CD4-positive, CD25-positive, alpha-beta regulatory T cell (primary cell): Measurements from ENCODE around the gene NEK10. TPM values are rescaled to one million over a fixed set of nuclear protein-coding genes. Genes with fewer than 3 reads are reported as not detected.

Experiments used
- ATAC-seq, 2 donors: fragments of 150-1000 bp; cut with Tn5 transposase; one replicate each; pipeline ENCODE4 v1.10.0; 2021; ENCODE audit warnings: low read depth in 2 of 2, moderate number of reproducible peaks in 2 of 2, moderate library complexity in 1 of 2
- DNase-seq, 3 donors: peaks; one replicate each; pipeline versions ENCODE4 v3.0.0 to v3.0.0-alpha.2; 2012 to 2022; ENCODE audit warnings: mixed read lengths in 1 of 3
- H3K27ac ChIP-seq: one replicate; pipeline ENCODE4 v1.7.0; 2013; ENCODE audit warnings: mild to moderate bottlenecking, low read length; ENCODE audit not compliant: insufficient read depth, poor library complexity, severe bottlenecking
- H3K27me3 ChIP-seq: one replicate; pipeline ENCODE4 v1.7.0; 2013; ENCODE audit warnings: low read length; ENCODE audit not compliant: control insufficient read depth, insufficient read depth
- H3K36me3 ChIP-seq: one replicate; pipeline ENCODE4 v1.7.0; 2013; ENCODE audit warnings: mild to moderate bottlenecking, low read length, moderate library complexity; ENCODE audit not compliant: control insufficient read depth, insufficient read depth
- H3K4me1 ChIP-seq: 2 replicates; pipeline ENCODE4 v1.7.0; 2013; ENCODE audit warnings: mild to moderate bottlenecking, low read length; ENCODE audit not compliant: insufficient read depth, control insufficient read depth, poor library complexity, severe bottlenecking
- H3K4me3 ChIP-seq: one replicate; pipeline ENCODE4 v1.7.0; 2013; ENCODE audit warnings: low read depth, mild to moderate bottlenecking, low read length, moderate library complexity
- H3K9me3 ChIP-seq, 2 experiments: 1 replicate in 1 of 2; 2 replicates in 1 of 2; pipeline ENCODE4 v1.7.0; 2013; ENCODE audit warnings: low read length in 2 of 2, mild to moderate bottlenecking in 1 of 2, moderate library complexity in 1 of 2; ENCODE audit not compliant: control insufficient read depth in 2 of 2
- H3K27ac Mint-ChIP-seq, 3 donors: one replicate each; pipeline ENCODE4 v1.8.0; 2020 to 2022; ENCODE audit warnings: mild to moderate bottlenecking in 3 of 3, mixed read lengths in 3 of 3, moderate library complexity in 2 of 3
- H3K27me3 Mint-ChIP-seq: one replicate; pipeline ENCODE4 v1.8.0; 2022; ENCODE audit warnings: mild to moderate bottlenecking, mixed read lengths
- H3K36me3 Mint-ChIP-seq: one replicate; pipeline ENCODE4 v1.8.0; 2020; ENCODE audit warnings: mixed read lengths
- H3K4me1 Mint-ChIP-seq, 4 donors: one replicate each; pipeline ENCODE4 v1.8.0; 2020 to 2022; ENCODE audit warnings: mixed read lengths in 4 of 4, mild to moderate bottlenecking in 1 of 4
- H3K4me3 Mint-ChIP-seq, 4 donors: one replicate each; pipeline ENCODE4 v1.8.0; 2020 to 2022; ENCODE audit warnings: mild to moderate bottlenecking in 4 of 4, mixed read lengths in 4 of 4, moderate library complexity in 3 of 4
- H3K9me3 Mint-ChIP-seq, 7 donors: one replicate each; pipeline ENCODE4 v1.8.0; 2020 to 2022; ENCODE audit warnings: mixed read lengths in 7 of 7, mild to moderate bottlenecking in 3 of 7, moderate library complexity in 2 of 7
- polyA plus RNA-seq, 4 donors: library from polyadenylated mRNA; unstranded; fragments of 300-500 nt; fragmentation: Illumina TruSeq; gene quantifications; one replicate each; pipeline ENCODE4 v1.2.3, GENCODE V29; 2021
- total RNA-seq: library from RNA; stranded (reverse); gene quantifications from one replicate; pipeline ENCODE4 v1.2.3, GENCODE V29; 2022

The NEK10 gene
- total and polyA plus RNA-seq, 5 donors from 2014 or later: 0.54 to 3.9 TPM; not detected in 3

DNA sequence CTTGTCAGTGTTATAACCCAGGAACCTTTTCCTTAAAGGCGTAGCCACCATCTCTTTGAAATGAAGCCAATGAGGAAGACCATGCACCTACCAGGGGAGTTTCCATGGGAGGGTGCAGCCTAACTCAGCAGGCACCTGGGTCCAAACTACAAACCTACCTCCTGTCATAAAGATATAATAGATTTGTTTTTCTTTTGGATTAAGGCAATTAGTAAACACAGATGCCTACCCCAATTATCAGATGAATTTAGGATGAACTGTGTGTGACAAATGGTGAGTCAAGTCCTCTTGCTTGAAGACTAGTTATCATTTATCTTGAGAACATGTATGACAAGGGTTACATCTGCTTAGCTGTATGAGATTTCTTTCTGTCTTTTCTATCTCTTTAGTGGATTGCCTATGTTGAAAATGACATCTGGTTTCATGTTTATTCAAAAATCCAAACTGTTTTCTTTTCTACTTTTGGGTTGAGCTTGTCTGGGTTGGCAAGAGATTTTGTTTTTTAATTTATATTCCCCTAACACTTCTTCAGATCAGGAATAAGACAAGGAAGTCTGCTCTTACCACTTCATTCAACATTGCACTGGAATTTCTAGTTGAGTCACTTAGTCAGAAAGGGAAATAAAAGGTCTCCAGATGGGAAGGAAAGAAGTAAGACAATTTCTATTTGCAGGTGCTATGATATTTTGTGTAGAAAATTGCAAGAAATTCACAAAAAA lies 149.9 kb downstream of the NEK10 start:
- Histone ChIP-seq H3K9me3 (no peaks in the 10 kb centered on the region), H3K27ac (no peak overlapping the region), H3K36me3 (no peaks in the 10 kb centered on the region), H3K27me3 (no peaks in the 10 kb centered on the region), H3K4me1 (no peaks in the 10 kb centered on the region), H3K4me3 (no peak overlapping the region)
- H3K27me3 Mint-ChIP-seq: peaks cover 4% of the 10 kb centered on the region
- peaks cover 0 to 10% (median 2%) of the 10 kb centered on the region in 4 donors for H3K4me1 Mint-ChIP-seq
- no peak for ATAC-seq
- no peak for DNase-seq
- H3K27ac Mint-ChIP-seq: no peak overlapping the region
- no peak overlapping the region for H3K4me3 Mint-ChIP-seq
- H3K9me3 Mint-ChIP-seq: peaks cover 0 to 3% (median 0%) of the 10 kb centered on the region in 7 donors
- H3K36me3 Mint-ChIP-seq: no peaks in the 10 kb centered on the region

DNA sequence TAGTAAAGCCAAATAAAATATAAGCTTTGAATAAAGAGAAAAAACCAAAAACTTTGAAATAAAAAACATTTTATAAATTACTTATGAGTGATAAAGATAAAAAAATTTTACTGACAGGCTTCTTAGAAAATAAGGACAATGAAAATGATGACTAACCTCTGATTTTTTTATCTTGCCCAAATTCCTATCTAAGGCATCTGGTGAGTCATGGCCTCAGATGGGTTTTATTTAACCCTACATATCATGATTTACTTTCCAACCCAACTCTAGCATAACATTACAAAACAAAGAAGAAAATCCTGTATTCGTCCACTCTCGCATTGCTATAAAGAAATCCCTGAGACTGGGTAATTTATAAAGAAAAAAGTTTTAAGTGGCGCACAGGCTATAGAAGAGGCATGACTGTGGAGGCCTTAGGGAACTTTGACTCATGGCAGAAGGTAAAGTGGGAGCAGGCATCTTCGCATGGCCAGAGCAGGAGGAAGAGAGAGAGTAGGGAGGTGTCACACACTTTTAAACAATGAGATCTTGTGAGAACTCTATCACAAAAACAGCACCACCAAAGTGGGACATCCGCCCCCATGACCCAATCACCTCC lies 152.1 kb downstream of the NEK10 start:
- H3K4me1 ChIP-seq: no peaks in the 10 kb centered on the region
- ATAC-seq: no peak
- no peaks in the 10 kb centered on the region for H3K36me3 ChIP-seq
- no peaks in the 10 kb centered on the region for H3K27me3 ChIP-seq
- no peak overlapping the region for H3K27ac ChIP-seq
- H3K4me3 ChIP-seq: no peak overlapping the region
- peaks cover 0 to 2% (median 0%) of the 10 kb centered on the region in 7 donors for H3K9me3 Mint-ChIP-seq
- H3K4me3 Mint-ChIP-seq: no peak overlapping the region
- no peaks in the 10 kb centered on the region for H3K4me1 Mint-ChIP-seq
- DNase-seq: no peak
- no peaks in the 10 kb centered on the region for H3K9me3 ChIP-seq
- no peak overlapping the region for H3K27ac Mint-ChIP-seq
- peaks cover 4% of the 10 kb centered on the region for H3K27me3 Mint-ChIP-seq
- no peaks in the 10 kb centered on the region for H3K36me3 Mint-ChIP-seq

DNA sequence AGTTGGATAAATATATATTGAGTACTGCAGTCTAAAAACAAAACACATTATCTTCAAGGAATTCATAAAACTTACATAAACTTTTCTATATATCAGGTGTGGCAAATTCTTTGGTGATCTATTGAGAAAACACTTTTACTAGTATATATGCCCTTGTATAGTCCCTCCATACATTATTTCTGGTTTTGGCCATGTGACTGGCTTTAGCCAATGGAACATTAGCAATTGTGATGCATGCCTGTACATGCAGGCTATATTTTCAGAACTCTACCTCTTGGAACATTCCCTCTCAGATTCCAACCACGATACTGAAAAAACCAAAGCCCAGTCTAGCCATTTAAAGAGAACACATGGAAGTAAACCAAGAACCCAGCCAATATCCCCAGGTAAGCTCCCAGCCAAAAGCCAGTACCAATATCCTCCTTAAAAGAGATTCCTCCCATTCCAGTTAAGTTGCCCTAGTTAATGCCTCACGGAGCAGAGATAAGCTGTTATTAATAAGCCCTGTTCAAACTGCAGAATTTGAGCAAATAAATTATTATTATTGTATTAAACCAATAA lies 152.8 kb downstream of the NEK10 start:
- H3K9me3 ChIP-seq: no peaks in the 10 kb centered on the region
- no peaks in the 10 kb centered on the region for H3K27me3 ChIP-seq
- H3K27me3 Mint-ChIP-seq: peaks cover 4% of the 10 kb centered on the region
- no peaks in the 10 kb centered on the region for H3K36me3 Mint-ChIP-seq
- ATAC-seq: no peak
- H3K27ac ChIP-seq: no peak overlapping the region
- H3K4me3 ChIP-seq: no peak overlapping the region
- H3K4me1 Mint-ChIP-seq: no peaks in the 10 kb centered on the region
- H3K4me3 Mint-ChIP-seq: no peak overlapping the region
- no peak for DNase-seq
- H3K9me3 Mint-ChIP-seq: peaks cover 0 to 2% (median 0%) of the 10 kb centered on the region in 7 donors
- H3K36me3 ChIP-seq: no peaks in the 10 kb centered on the region
- H3K27ac Mint-ChIP-seq: no peak overlapping the region
- H3K4me1 ChIP-seq: no peaks in the 10 kb centered on the region

DNA sequence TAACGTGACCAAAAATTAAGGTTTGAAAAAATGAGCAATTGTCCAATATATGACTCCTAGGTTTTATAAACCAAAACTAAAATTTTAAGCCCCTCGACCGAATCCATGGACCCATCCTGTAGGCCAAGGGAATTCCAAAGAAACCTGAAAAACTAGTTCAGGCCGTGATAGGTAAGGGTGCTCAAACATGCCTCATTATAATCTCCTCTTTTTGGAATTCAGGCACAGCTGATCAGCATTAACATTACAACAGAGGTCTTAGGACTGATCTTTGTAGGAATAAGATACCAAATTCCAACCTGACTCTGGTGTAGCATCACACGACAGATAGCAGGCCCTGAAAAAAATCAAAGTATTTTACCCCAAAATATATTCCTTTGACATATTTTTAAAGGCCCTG lies 155.7 kb downstream of the NEK10 start:
- Histone ChIP-seq H3K27me3 (no peaks in the 10 kb centered on the region), H3K4me3 (no peak overlapping the region), H3K4me1 (no peaks in the 10 kb centered on the region), H3K36me3 (no peaks in the 10 kb centered on the region), H3K9me3 (no peaks in the 10 kb centered on the region), H3K27ac (no peak overlapping the region)
- H3K4me3 Mint-ChIP-seq: no peak overlapping the region
- peaks cover 0 to 2% (median 0%) of the 10 kb centered on the region in 7 donors for H3K9me3 Mint-ChIP-seq
- H3K36me3 Mint-ChIP-seq: no peaks in the 10 kb centered on the region
- no peak overlapping the region for H3K27ac Mint-ChIP-seq
- H3K27me3 Mint-ChIP-seq: no peaks in the 10 kb centered on the region
- H3K4me1 Mint-ChIP-seq: no peaks in the 10 kb centered on the region
- no peak for DNase-seq
- ATAC-seq: no peak

DNA sequence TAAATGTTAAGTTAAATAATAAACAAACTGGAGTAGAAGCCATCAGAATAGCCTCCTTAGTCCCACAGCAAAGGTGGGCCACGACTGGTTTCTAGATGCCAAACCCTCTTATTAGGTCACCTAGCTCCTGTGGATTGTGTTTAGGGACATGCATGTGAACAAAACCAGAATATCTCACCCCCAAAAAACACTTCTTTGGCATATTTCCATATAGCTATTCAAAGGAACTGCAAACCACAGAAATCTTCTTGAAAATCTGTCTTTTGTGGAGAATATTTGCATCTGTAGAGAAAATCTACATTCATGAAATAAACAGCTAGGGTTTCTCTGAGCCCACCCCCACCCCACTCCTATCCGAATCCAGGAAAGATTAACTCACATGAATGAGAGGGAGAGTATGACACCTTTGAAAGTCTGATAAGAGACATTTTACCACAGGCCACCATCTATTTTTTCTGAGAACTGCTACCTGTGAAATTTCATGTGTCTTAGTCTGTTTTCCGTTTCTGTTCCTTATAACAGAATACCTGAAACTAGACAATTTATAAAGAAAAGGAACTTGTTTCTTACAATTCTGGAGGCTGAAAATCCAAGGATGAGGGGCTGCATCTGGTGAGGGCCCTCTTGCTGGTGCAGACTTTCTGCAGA lies 159.4 kb downstream of the NEK10 start:
- no peaks in the 10 kb centered on the region for H3K9me3 ChIP-seq
- H3K4me1 Mint-ChIP-seq: no peaks in the 10 kb centered on the region
- H3K4me1 ChIP-seq: no peaks in the 10 kb centered on the region
- no peak overlapping the region for H3K4me3 ChIP-seq
- H3K27ac ChIP-seq: no peak overlapping the region
- no peak overlapping the region for H3K4me3 Mint-ChIP-seq
- no peak for DNase-seq
- no peaks in the 10 kb centered on the region for H3K27me3 ChIP-seq
- no peaks in the 10 kb centered on the region for H3K27me3 Mint-ChIP-seq
- H3K36me3 ChIP-seq: no peaks in the 10 kb centered on the region
- no peaks in the 10 kb centered on the region for H3K36me3 Mint-ChIP-seq
- H3K9me3 Mint-ChIP-seq: peaks cover 0 to 4% (median 2%) of the 10 kb centered on the region in 7 donors
- no peak for ATAC-seq
- H3K27ac Mint-ChIP-seq: no peak overlapping the region

DNA sequence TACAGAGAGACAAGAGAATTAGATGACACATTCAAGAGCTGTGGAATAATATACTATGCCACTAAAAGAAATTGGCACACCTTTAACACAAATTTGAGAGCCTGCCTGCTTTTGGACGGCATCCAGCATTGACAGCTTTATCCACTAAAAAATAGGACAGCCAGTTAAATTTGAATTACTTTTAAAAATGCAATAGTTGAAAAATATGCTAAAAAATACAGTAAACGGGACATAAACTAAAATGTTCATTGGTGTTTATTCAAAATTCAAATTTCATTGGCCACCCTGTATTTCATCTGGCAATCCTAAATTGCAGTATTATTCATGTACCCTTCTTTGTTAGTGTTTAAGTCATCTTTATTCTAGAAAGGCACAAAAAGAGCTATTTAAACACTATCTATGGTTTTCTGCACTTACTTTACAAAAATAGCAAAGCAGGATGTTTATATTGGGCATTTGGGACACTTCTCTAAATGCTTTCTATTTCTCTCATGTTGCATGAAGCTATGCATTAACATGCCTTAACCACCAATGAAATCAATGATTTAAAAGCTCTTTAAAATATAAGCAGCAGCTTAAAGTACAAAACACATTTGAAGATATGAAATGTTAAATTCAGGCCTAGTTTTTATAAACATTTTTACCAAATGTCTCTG lies 160.1 kb downstream of the NEK10 start:
- Mint-ChIP-seq H3K4me1 (no peaks in the 10 kb centered on the region), H3K9me3 (peaks cover 0 to 4% (median 2%) of the 10 kb centered on the region in 7 donors), H3K36me3 (no peaks in the 10 kb centered on the region), H3K4me3 (no peak overlapping the region), H3K27me3 (no peaks in the 10 kb centered on the region), H3K27ac (no peak overlapping the region)
- Histone ChIP-seq H3K4me3 (no peak overlapping the region), H3K27me3 (no peaks in the 10 kb centered on the region), H3K9me3 (no peaks in the 10 kb centered on the region), H3K36me3 (no peaks in the 10 kb centered on the region), H3K27ac (no peak overlapping the region), H3K4me1 (no peaks in the 10 kb centered on the region)
- DNase-seq (no peak), ATAC-seq (no peak)

DNA sequence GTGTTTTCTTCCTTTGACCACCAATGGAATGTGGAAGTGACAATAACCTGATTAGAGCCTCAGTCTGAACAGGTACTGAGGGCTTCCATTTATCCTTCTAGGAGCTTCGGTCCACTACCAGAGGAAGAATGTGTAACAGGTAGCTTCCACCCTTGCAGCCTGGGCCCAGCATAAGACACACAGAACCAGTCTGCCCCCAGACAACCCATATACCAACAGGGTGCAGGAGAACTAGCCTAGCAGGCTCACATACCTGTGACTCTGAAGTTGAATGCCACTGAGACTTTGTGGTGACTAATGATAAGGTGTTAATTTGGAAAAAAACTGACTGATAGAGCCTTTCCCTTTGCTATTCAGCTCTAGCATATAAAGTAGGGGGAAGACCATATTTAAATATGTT lies 166.2 kb downstream of the NEK10 start:
- H3K27ac ChIP-seq: no peak overlapping the region
- no peaks in the 10 kb centered on the region for H3K36me3 ChIP-seq
- Mint-ChIP-seq H3K27me3 (no peaks in the 10 kb centered on the region), H3K4me1 (no peaks in the 10 kb centered on the region), H3K4me3 (no peak overlapping the region), H3K36me3 (no peaks in the 10 kb centered on the region), H3K27ac (no peak overlapping the region), H3K9me3 (peaks cover 0 to 7% (median 2%) of the 10 kb centered on the region in 7 donors)
- ATAC-seq (no peak), DNase-seq (no peak)
- no peaks in the 10 kb centered on the region for H3K4me1 ChIP-seq
- H3K9me3 ChIP-seq: no peaks in the 10 kb centered on the region
- no peaks in the 10 kb centered on the region for H3K27me3 ChIP-seq
- no peak overlapping the region for H3K4me3 ChIP-seq
